PC-3 (cell line): ENCODE results near the gene ROR1.

Source experiments
- EZH2 ChIP-seq: fragments of 300-600 bp; sonication (generic); IDR thresholded peaks from one replicate; pipeline ENCODE4 v1.6.1; 2017; ENCODE audit warnings: antibody characterized with exemption, mild to moderate bottlenecking, low read length; ENCODE audit not compliant: unreplicated experiment
- TF ChIP-seq, protein P1 (sequence below): fragments of 300-600 bp; sonication (generic); conservative IDR thresholded peaks from 2 replicates; pipeline ENCODE4 v1.5.1; 2017; ENCODE audit warnings: antibody characterized with exemption, low read depth, mild to moderate bottlenecking, low read length

DNA sequence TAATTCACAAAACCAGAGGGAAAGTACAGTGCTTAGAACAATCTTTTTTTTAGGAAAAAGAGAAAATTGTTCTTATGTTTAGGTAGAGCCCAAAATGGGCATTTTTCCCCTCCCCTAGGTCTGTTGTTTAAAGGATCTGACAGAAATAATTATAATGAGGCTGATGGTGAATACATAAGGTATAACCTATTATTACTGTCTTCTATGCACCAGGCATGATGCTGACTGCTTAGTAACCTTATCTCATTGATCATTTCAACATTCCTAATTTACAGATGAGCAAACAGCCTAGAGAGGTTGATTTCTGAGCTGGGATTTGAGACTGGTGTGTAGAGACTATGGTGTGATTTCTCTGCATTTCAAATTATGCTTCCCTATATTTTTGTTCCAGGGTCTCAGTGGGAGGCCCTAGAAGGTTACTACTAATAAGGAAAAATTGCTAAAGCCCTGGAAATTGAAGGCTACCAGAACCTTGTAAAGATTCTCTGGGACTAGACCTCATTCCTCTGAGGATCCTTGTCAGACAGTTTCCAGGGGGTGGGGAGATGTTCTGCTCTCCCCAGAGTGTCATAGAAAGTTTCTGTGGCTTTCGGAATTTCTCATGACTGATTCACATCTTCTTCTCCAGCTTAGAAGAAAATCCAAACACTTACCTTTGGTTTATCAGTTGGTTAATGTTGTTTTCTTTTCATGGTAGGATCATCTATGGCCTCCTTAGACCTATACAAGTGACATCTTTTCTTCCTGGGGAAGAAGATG, 44.9 kb downstream of the ROR1 start:
- TF ChIP-seq, protein P1, sequence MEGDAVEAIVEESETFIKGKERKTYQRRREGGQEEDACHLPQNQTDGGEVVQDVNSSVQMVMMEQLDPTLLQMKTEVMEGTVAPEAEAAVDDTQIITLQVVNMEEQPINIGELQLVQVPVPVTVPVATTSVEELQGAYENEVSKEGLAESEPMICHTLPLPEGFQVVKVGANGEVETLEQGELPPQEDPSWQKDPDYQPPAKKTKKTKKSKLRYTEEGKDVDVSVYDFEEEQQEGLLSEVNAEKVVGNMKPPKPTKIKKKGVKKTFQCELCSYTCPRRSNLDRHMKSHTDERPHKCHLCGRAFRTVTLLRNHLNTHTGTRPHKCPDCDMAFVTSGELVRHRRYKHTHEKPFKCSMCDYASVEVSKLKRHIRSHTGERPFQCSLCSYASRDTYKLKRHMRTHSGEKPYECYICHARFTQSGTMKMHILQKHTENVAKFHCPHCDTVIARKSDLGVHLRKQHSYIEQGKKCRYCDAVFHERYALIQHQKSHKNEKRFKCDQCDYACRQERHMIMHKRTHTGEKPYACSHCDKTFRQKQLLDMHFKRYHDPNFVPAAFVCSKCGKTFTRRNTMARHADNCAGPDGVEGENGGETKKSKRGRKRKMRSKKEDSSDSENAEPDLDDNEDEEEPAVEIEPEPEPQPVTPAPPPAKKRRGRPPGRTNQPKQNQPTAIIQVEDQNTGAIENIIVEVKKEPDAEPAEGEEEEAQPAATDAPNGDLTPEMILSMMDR: no peak
- TF ChIP-seq EZH2: no peak
